Glomerular endothelial cell (primary cell): ENCODE measurements around the gene GMCL1. TPM values are rescaled to one million over a fixed set of nuclear protein-coding genes. Genes with fewer than 3 reads are reported as not detected.
"Not testable (repeated sequence)": the region's sequence is repeated elsewhere in the genome, so short reads cannot be mapped to it uniquely, and the experiment has no call there.

Experiments
- DNase-seq: peaks from one replicate; pipeline ENCODE4 v3.0.0-alpha.2; 2011; ENCODE audit warnings: low read depth, low spot score; ENCODE audit errors: extremely low read depth
- total RNA-seq: library from RNA; depleted of rRNA; stranded (reverse); fragments of >200 nt; gene quantifications from 2 replicates; pipeline ENCODE4 v1.2.3, GENCODE V29; 2015

Gene GMCL1
- total RNA-seq, 1 donor from 2014 or later, result 9.4 TPM

DNA sequence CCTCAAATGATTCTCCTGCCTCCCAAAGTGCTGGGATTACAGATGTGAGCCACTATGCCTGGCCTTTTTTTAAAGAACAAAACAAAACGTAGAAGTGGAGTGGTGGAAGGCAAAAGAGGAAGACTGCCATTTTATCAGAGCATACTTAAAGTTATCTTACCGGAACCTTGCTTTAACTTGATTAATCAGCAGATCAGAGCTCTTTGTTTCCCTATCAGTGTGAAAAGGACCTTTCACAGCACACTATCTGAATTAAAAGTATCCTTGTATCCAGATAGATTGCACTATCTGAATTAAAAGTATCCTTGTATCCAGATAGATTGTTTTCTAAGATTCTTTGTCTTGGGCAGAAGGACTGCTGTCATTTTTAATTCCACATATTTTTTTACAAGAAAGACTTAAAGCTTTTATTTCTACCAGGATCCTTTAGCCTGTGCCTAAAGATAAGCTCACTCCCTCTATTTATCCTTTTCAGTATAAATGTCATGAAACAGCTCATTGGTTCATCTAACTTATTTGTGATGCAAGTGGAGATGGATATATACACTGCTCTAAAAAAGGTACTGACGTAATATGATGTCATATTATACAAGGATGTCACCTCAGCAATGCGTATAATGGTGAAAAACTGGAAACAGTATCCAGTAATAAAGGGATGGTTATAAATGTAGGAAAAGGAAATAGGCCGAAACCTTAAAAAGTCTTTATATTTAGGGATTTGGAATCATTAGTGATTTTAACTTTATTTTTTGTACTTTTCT is 17.8 kb downstream of the GMCL1 start:
- DNase-seq, result no peak

DNA sequence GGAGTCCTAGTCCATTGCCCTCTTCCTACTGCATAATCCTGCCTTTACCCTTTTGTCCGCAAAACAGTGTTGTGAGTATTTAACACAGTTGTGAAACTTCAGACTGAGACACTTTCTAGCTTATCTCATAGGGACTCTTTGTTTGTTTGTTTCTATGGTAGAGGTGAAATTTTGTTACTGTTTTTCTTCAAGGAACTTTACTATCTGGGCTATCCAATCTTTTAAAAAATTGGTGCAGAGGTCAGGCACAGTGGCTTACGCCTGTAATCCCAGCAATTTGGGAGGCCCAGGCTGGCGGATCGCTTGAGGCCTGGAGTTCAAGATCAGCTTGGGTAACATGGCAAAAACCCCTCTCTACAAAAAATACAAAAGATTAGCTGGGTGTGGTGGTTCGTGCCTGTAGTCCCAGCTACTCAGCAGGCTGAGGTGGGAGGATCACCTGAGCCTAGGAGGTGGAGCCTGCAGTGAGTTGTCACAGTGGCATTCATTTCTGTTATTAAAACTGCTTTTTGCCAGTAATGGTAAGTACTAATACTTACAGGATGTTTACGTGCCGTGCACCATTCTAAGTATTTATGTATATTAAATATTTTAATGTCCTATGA is 18.8 kb downstream of the GMCL1 start:
- no peak for DNase-seq

DNA sequence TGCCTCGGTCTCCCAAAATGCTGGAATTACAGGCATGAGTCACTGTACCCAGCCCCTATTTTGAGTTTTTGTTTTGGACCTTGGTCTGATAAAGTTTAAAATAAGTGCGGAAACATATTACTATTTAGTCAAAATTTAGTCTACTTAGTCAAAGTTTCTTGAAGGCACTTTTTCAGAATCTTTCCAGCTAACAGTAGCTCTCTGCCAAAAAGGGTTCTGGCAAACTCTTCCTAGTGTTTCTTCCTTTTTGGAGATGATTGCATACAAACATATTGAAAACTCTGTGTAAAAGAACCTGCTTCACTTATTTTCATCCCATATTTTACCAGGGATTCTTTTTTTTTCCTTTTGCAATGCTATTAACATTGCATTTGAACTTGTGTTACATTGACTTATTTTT is 28.8 kb downstream of the GMCL1 start:
- DNase-seq, result no peak

DNA sequence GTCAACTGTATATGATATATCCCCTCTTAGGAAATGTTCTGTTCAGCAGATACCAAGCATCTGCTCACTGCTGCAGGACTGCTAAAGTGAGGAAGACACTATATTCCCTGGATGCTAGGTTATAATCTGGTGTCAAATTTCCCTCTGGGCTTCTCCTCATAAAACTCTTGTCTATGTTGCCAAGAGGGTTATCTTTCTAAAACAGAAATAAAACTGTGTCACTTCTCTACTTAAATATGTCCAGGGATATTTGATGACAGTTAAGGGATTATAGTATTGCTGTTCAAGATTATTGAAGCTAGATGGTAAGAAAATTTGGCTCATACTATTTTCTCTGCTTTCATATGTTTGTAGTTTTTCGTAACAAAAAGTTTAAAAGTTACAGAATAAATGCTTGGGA is 33.8 kb downstream of the GMCL1 start:
- DNase-seq, result no peak

DNA sequence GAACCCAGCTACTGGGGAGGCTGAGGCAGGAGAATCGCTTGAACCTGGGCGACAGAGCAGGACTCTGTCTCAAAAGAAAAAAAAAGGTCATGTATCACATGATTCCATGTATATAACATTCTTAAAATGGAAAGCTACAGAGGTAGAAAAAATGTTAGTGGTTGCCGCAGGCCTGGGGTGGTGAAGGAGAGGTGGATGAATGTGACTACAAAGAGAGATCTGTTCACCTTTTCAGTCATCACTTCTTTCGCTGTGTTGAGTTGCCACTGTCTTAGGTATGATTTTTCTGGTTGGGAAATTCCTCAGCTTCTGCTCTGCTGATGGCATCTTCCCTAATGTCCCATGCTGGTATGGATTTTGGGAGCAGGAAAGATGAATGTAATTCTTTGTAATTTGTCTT is 59.0 kb downstream of the GMCL1 start:
- DNase-seq, result no peak

DNA sequence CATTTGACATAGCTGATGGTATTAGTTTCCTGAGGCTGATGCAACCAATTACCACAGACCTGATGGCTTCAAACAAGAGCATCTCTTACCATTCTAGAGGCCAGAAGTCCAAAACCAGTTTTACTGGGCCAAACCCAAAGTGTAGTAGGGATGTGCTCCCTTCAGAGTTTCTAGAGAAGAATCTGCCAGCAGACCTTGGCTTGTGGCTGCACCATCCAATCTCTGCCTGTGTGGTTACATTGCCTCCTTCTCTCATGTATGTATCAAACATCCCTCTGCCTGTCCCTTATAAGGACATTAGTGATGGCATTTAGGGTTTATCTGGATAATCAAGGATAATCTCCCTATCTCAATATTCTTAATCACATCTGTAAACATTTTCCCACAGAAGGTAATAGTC is 59.8 kb downstream of the GMCL1 start:
- DNase-seq, result no peak

DNA sequence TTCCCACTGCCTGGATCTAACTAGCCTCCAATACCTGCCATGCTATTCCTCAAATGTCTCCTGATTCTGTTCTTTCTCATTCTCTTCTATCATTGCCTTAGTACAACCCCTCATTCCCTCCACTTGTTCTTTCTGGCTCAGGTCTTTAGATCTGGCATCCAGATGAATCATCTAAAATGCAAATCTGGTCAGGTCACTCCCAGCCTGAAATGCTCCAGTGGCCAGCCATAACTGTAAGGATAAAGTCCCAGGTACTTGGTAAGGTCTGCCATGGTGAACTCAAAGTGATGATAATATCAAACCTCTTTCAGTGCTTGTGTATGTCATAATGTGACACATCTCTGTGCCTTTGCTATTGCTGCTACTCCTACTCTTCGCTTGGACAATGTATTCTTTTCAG is 61.4 kb downstream of the GMCL1 start:
- no peak for DNase-seq

DNA sequence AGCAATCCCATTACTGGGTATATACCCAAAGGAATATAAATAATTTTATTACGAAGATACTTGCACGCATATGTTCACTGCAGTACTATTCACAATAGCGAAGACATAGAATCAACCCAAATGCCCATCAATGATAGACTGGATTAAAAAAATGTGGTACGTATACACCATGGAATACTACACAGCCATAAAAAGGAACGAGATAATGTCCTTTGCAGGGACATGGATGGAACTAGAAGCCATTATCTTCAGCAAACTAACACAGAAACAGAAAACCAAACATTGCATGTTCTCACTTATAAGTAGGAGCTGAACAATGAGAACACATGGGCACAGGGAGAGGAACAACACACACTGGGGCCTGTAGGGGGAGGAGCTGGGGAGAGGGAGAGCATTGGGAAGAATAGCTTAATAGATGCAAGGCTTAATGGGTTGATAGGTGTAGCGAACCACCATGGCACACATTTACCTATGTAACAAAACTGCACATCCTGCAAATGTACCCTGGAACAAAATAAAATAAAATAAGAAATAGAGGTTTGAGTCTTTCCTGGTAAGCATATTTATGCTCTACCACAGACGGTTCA is 63.5 kb downstream of the GMCL1 start:
- not testable (repeated sequence) for DNase-seq

DNA sequence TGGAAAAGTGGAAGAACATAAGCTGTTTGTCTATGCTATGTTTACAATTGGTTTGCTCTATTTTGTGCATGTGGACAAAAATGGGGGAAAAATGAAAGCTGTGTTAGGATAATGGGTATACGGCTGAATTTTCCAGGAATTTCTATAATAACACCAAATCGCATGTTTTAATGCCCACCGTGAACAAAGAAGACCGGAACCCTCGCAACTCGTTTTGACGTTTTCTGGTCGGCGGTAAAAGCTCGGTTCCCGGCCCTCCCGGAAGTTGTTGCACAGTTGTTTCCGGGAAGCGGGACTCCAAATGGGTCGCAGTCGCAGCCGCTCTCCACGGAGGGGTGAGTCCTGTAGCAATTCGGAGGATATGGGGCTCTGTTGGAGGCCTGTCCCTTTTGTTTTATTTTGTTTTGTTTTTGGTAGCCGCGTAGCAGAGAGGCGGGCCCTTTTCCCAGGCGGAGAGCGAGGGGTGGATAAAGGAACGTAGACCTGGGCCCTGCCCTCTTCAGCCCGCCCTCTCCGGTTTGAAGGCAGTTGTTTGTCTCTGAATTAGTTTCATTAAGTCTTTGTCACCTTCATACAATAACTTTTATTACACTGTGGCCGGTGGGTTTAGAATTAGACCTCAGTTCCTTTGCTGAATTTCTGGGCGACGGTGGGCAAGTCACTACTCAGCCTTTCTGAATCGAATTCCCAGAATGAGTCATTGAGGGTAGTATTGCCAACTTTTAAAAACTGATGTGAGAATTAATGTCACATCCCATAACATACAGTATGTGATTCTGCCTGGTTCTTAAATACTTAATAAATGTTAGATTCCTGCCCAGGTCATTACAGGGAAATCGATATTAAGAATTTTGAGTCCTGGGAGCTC is 64.5 kb downstream of the GMCL1 start, which contains the start of gene SNRNP27:
Gene SNRNP27, plus strand, starts transcription at position 273 of the 868 bp plus-strand sequence. Its CDS starts 29 bp downstream, at position 302.
- no peak for DNase-seq

DNA sequence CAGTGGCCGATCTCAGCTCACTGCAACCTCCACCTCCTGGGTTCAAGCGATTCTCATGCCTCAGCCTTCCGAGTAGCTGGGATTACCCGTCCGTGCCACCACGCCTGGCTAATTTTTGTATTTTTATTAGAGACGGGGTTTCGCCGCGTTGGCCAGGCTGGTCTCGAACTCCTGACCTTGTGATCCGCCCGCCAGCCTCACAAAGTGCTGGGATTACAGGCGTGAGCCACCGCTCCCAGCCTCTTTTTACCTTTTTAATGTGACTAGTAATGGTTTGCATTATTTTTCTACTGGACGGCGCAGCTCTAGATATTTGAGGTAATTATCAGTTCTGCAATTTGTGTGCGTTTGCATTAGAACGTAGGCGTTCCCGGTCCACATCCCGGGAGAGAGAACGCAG is 65.3 kb downstream of the GMCL1 start:
- not testable (repeated sequence) for DNase-seq

DNA sequence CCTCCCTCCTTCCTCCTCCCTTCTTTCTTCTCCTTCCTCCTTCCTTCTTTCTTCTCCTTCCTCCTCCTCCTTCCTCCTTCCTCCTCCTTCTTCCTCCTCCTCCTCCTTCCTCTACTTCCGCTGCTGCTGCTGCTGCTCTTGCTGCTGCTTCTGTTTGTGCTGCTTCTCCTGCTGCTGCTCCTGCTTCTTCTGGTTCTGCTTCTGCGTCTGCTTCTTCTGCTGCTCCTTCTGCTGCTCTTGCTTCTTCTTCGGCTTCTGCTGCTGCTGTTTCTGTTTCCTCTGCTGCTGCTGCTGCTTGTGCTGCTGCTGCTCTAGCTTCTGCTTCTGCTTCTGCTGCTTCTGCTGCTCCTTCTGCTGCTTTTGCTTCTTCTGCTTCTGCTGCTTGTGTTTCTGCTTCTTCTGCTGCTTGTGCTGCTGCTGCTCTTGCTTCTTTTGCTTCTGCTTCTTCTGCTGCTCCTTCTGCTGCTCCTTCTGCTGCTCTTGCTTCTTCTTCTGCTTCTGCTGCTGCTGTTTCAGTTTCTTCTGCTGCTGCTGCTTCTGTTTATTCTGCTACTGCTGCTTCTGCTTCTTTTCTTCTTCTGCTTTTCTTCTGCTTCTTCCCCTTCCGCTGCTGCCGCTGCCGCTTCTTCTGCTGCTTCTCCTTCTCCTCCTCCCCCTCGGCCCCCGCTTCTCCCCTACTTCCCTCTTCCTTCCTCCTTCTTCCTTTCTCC is 72.9 kb downstream of the GMCL1 start:
- no peak for DNase-seq

DNA sequence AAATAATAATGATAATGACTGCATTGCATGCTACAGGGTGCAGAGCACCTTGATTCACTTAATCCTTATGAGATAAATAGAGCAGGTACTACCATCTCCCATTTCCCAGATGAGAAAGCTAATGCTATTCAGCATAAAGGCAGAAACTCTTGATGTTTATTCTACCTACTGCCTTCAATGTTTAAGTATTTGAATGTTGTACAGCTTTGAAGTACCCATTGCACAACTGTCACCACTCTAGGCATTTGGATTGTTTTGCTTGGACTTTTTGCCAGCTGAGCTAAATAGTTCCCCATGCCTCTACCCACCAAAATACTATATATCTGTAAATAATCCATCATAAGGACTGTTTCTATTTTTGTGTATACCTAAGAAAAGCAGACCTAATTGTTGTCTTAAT is 77.8 kb downstream of the GMCL1 start:
- no peak for DNase-seq

DNA sequence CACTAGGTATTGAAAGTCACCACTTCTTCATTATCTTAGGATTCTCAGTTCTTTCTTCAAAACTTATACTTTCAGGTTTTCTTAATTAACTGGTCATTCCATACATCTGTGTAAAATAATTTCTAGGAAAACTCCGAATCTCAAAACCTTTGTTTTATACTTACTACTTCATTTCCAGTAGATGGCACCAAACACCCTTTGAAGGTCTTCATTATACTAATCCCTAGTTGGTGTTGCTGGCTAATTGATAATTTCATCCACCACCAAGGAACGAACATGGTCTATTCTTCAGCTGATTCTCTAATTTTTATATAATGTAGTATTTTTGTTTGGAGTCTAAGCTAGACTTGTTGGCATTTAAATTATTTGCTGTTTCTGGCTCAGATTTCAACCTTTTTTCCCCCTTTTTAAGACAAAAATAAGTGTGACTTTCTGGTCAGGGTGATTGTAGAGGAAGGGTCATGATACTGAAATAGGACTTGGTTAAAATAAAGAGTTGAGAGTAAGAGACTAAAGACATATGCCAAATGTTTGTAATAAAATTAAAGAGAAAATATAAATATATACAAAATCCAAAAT is 82.6 kb downstream of the GMCL1 start:
- no peak for DNase-seq

DNA sequence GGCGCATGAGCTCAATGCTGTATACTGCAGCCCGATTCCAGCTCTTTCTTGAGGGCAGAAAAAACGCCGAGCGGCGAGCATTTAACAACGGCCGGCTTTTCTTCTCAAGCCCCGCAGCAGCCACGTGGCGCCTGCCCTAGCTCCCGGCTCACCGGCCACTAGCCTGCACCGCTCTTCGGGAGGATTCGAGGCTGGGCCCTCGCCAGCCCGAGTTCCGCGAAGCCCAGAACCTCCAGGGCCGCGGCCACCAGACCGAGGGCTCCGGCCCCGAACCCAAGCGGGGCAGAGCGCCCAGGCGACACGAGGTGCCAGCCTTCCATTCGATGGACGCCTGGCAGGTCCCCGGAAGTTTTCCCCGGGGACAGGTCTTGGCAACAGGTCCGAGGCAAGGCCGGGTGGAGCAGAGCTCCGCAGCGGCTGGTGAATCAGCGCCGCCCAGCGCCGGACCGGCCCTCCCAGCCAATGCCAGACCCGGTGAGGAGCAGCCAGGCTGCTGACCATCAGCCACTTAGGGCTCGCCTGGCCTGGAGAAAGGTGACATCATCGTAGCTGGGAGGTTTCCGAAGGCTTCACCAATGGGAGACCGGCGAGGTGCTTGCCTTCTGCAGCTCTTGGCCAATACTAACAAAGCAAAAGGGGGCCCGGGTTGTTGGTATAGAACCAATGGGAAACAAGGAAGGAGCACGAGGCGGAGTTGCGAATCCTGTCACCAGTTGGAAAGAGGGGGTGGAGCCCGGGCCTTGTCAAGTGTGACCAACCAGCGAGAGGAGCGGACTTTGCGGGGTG is 84.9 kb downstream of the GMCL1 start:
- peak; percentile 99 for DNase-seq

DNA sequence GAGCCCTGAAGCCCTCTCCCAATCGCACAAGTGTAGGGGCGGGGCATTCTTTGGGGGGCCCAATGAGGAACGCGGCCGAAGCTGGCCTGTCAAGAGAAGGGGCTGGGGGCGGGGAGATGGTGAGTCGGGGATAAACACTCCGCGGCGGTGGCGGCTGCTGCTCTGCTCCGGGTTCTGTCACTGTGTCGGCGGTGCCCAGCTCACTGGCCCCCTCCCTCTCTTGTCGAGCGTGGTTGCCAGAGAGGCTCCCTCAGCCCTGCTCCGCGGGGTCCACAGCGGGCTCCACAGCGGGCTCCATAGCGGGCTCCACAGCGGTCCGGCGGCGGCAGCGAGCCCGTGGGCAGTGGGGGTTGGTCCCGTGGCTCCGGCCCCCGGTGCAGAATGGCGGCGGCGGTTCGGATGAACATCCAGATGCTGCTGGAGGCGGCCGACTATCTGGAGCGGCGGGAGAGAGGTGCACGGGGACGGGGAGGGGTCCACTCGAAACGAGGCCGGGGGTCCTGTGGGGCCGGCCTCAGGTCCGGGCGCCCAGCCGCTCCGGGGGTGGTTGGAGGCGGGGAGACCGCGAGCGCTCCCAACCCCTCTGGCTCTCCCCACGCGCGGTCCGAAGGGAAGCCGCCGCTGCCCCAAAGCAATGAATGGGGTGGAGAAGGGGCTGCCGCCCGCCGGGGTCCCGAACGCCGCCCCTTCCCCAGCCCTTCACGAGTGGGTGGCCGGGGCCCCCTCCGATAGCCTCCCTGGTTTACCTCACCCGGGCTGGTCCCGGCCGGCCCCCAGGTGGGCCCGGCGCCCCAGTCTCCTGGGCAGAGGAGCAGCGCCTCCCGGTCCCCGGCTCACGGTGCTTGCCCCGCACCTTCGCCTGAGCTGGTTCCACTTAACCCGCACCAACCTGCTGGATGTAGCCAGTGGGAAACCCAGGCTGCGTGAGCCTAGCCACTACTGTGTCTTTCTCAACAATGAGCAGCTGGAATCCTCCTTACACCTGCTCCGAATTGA is 85.8 kb downstream of the GMCL1 start, which contains the start of gene MXD1:
Gene MXD1, plus strand, starts transcription at position 160 of the 996 bp plus-strand sequence. Its CDS starts 222 bp downstream, at position 382.
- no peak for DNase-seq

DNA sequence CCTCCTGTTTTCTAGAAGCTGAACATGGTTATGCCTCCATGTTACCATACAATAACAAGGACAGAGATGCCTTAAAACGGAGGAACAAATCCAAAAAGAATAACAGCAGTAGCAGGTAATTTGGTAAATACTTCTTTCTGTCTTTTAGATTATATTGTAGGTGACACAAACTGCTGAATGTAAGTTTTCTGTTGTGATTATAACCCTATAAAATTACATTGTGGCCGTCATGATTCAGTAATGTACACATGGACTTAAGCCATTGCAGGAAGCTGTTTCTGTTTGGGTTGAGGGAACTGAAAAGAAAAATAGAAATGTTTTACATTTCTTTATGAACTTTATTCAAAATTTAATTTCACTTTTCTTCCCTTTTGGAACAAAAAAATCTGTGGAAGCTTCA is 86.6 kb downstream of the GMCL1 start:
- no peak for DNase-seq

DNA sequence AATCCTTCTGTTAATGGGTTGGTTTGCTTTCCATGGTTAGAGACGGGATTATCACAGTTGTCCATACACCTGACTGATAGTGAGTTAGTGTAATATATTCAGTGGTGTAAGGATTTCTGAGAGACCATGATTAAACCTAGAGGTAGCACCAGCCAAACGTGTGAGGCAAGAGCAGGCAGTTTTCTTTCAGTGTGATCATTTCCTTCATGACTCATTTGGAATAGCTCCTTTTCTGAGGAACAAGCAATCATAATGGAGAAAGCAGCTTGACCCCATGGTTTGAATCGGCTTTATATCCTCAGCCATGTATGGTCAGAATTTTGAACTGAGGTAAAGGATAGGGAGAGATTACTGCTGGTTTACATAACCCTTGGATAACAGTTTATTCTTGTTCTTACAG is 88.4 kb downstream of the GMCL1 start:
- DNase-seq, result peak; percentile 88

DNA sequence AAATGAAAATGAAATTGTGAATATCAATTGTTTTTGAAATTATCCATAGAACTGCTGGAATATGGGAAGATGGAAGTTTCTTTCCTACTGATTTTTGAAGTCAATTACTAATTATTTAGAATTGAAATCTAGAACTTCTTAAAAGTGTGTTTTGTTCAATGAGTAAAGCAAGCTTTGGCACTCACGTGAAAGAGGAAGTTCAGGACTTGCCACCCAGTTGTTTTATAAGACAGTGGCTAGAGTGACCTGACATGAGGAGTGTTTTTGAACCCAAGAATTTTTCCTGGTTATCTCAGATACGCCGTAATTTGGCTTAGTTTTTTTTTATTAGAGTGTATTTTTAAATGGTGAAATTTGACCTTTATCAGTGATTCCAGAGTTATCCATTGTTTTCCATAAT is 88.9 kb downstream of the GMCL1 start:
- DNase-seq, result no peak
